Glutamatergic neuron (in vitro differentiated cells): ENCODE measurements around the gene MS4A8. TPM values are rescaled to one million over a fixed set of nuclear protein-coding genes. Genes with fewer than 3 reads are reported as not detected.

Source experiments
- DNase-seq: peaks from one replicate; pipeline ENCODE4 v3.0.0; 2022
- H3K27ac Mint-ChIP-seq: one replicate; pipeline ENCODE4 v1.8.0; 2020; ENCODE audit warnings: mild to moderate bottlenecking, mixed read lengths, inconsistent platforms; ENCODE audit not compliant: unreplicated experiment
- H3K27me3 Mint-ChIP-seq: one replicate; pipeline ENCODE4 v1.8.0; 2020; ENCODE audit warnings: mild to moderate bottlenecking, moderate library complexity, mixed read lengths, inconsistent platforms; ENCODE audit not compliant: unreplicated experiment
- H3K36me3 Mint-ChIP-seq: one replicate; pipeline ENCODE4 v1.8.0; 2020; ENCODE audit warnings: mild to moderate bottlenecking, mixed read lengths, inconsistent platforms; ENCODE audit not compliant: unreplicated experiment
- H3K4me1 Mint-ChIP-seq: one replicate; pipeline ENCODE4 v1.8.0; 2020; ENCODE audit warnings: mild to moderate bottlenecking, low read depth, mixed read lengths, inconsistent platforms; ENCODE audit not compliant: unreplicated experiment
- H3K4me3 Mint-ChIP-seq: one replicate; pipeline ENCODE4 v1.8.0; 2020; ENCODE audit warnings: mild to moderate bottlenecking, mixed read lengths, inconsistent platforms; ENCODE audit not compliant: unreplicated experiment
- H3K9me3 Mint-ChIP-seq: one replicate; pipeline ENCODE4 v1.8.0; 2020; ENCODE audit warnings: mild to moderate bottlenecking, moderate library complexity, mixed read lengths, inconsistent platforms; ENCODE audit not compliant: unreplicated experiment
- CTCF ChIP-seq: fragments of 200-600 bp; sonication (generic); IDR thresholded peaks from one replicate; pipeline ENCODE4 v1.5.0; 2021; ENCODE audit not compliant: partially characterized antibody, unreplicated experiment
- total RNA-seq: library from RNA; stranded (reverse); fragmentation: NEBNext Ultra II Directional; extraction: Animal tissue kit (Norgen Biotek cat#: 25700); gene quantifications from one replicate; pipeline ENCODE4 v1.2.1, GENCODE V29; 2021; ENCODE audit not compliant: unreplicated experiment

MS4A8 gene
- total RNA-seq, 1 donor from 2014 or later = not detected

GRCh38 chr11:60719391-60719790, 20.0 kb downstream of the MS4A8 start:
- Mint-ChIP-seq H3K27ac (no peak overlapping the region), H3K9me3 (no peaks in the 10 kb centered on the region), H3K4me1 (no peaks in the 10 kb centered on the region), H3K36me3 (no peaks in the 10 kb centered on the region), H3K4me3 (no peak overlapping the region), H3K27me3 (peaks cover 2% of the 10 kb centered on the region)
- no peak for TF ChIP-seq CTCF
- DNase-seq = no peak

- Mint-ChIP-seq H3K4me1 (no peaks in the 10 kb centered on the region), H3K36me3 (no peaks in the 10 kb centered on the region), H3K27me3 (peaks cover 2% of the 10 kb centered on the region), H3K9me3 (no peaks in the 10 kb centered on the region), H3K27ac (no peak overlapping the region), H3K4me3 (no peak overlapping the region)
- no peak for TF ChIP-seq CTCF
- no peak for DNase-seq
Observed at GRCh38 chr11:60720460-60720859, 21.0 kb downstream of the MS4A8 start.

- Mint-ChIP-seq H3K4me3 (no peak within 1 kb of the TSS), H3K36me3 (no peaks in the 10 kb centered on the region), H3K27me3 (peaks cover 2% of the 10 kb centered on the region), H3K27ac (no peak within 1 kb of the TSS), H3K4me1 (no peaks in the 10 kb centered on the region), H3K9me3 (no peaks in the 10 kb centered on the region)
- no peak for TF ChIP-seq CTCF
- DNase-seq = no peak
Observed at GRCh38 chr11:60724420-60724819, 25.0 kb downstream of the MS4A8 start, which contains the start of gene MS4A18. TSS of gene MS4A18 (plus strand) at chr11:60724720.

GRCh38 chr11:60725592-60725991, 26.2 kb downstream of the MS4A8 start:
- H3K27me3 Mint-ChIP-seq = peaks cover 2% of the 10 kb centered on the region
- H3K27ac Mint-ChIP-seq = no peak overlapping the region
- no peaks in the 10 kb centered on the region for H3K4me1 Mint-ChIP-seq
- no peak overlapping the region for H3K4me3 Mint-ChIP-seq
- no peaks in the 10 kb centered on the region for H3K36me3 Mint-ChIP-seq
- DNase-seq = no peak
- no peaks in the 10 kb centered on the region for H3K9me3 Mint-ChIP-seq
- TF ChIP-seq CTCF = no peak

DNA sequence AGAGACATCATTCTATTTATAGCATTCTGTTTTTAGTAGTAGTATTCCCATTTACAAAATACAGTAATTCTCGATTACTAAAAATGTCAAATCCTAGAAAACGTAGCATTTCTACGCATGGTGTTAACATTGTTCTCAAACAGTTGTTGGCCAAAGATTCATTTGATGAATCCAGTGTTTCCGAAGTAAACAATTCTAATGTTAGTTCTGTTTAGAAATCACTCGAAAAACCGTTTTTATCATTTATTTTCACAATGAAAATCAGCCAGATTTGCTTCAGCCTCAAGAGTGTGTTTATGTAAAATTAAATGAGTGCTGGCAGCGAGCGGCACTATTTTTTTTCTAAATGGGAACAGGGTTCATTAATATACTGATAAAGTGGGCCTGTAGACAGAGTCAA, 32.2 kb downstream of the MS4A8 start:
- TF ChIP-seq CTCF = no peak
- H3K27ac Mint-ChIP-seq = no peak overlapping the region
- no peak overlapping the region for H3K4me3 Mint-ChIP-seq
- H3K36me3 Mint-ChIP-seq = no peaks in the 10 kb centered on the region
- DNase-seq = no peak
- H3K9me3 Mint-ChIP-seq = peaks cover 2% of the 10 kb centered on the region
- H3K4me1 Mint-ChIP-seq = no peaks in the 10 kb centered on the region
- H3K27me3 Mint-ChIP-seq = no peaks in the 10 kb centered on the region
